Skeletal muscle satellite cell (primary cell): Measurements from ENCODE around the gene BMPR1B. TPM values are rescaled to one million over a fixed set of nuclear protein-coding genes. Genes with fewer than 3 reads are reported as not detected.

Source experiments
- H3K27me3 ChIP-seq: 2 replicates; pipeline ENCODE4 v1.7.0; 2013; ENCODE audit warnings: low read length; ENCODE audit not compliant: control insufficient read depth, insufficient read depth
- H3K36me3 ChIP-seq: 2 replicates; pipeline ENCODE4 v1.7.0; 2013; ENCODE audit warnings: mild to moderate bottlenecking, control low read depth, low read length; ENCODE audit not compliant: insufficient read depth
- H3K4me1 ChIP-seq: 2 replicates; pipeline ENCODE4 v1.7.0; 2013; ENCODE audit warnings: low read length; ENCODE audit not compliant: control insufficient read depth, insufficient read depth
- H3K4me2 ChIP-seq: 2 replicates; pipeline ENCODE4 v1.7.0; 2013; ENCODE audit warnings: mild to moderate bottlenecking, low read length
- H3K4me3 ChIP-seq: 2 replicates; pipeline ENCODE4 v1.7.0; 2013; ENCODE audit warnings: low read length
- H3K9ac ChIP-seq: 2 replicates; pipeline ENCODE4 v1.7.0; 2013; ENCODE audit warnings: mild to moderate bottlenecking, low read depth, low read length, moderate library complexity
- H3K9me3 ChIP-seq: replicated peaks from 2 replicates; pipeline ENCODE4 v1.7.0; 2013; ENCODE audit warnings: mild to moderate bottlenecking, control low read depth, low read length
- total RNA-seq: library from RNA; depleted of rRNA; stranded (reverse); fragments of >200 nt; gene quantifications from 2 replicates; pipeline ENCODE4 v1.2.3, GENCODE V29; 2012; rRNA removed

Gene BMPR1B
- total RNA-seq: 4.3 and 8.3 TPM in 2 replicates

GRCh38 chr4:94757192-94758140 is at the start of gene BMPR1B:
BMPR1B (plus strand) TSS chr4:94757955; CDS start chr4:95104425, 346,470 bp downstream.
- Histone ChIP-seq H3K27me3 (peaks cover 3% of the 10 kb centered on the region), H3K9ac (peak within 1 kb of the TSS; percentile 82), H3K4me3 (peak within 1 kb of the TSS; percentile 80), H3K4me2 (peak within 1 kb of the TSS; percentile 94), H3K9me3 (no peaks in the 10 kb centered on the region), H3K36me3 (no peaks in the 10 kb centered on the region), H3K4me1 (peaks cover 10% of the 10 kb centered on the region)

DNA sequence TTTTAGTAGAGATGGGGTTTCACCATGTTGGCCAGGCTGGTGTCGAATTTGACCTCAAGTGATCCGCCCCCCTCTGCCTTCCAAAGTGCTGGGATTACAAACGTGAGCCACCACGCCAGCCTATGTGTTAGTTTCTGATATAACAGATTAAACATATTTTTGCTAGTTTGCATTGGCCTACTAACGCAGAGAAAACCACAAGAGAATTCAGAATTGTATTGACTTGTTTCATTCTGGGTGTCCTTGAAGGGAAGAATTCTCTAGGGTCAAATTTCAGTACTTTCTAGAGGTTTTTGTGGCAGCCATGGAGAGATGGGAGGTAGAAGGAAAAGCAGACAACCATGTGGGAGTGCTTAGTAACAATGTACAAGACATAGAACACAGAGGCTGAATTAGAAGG is 46.1 kb upstream of the BMPR1B start:
- Histone ChIP-seq H3K9ac (no peak overlapping the region), H3K27me3 (no peaks in the 10 kb centered on the region), H3K4me3 (no peak overlapping the region), H3K36me3 (no peaks in the 10 kb centered on the region), H3K9me3 (no peaks in the 10 kb centered on the region), H3K4me2 (no peak overlapping the region), H3K4me1 (peaks cover 11% of the 10 kb centered on the region)

DNA sequence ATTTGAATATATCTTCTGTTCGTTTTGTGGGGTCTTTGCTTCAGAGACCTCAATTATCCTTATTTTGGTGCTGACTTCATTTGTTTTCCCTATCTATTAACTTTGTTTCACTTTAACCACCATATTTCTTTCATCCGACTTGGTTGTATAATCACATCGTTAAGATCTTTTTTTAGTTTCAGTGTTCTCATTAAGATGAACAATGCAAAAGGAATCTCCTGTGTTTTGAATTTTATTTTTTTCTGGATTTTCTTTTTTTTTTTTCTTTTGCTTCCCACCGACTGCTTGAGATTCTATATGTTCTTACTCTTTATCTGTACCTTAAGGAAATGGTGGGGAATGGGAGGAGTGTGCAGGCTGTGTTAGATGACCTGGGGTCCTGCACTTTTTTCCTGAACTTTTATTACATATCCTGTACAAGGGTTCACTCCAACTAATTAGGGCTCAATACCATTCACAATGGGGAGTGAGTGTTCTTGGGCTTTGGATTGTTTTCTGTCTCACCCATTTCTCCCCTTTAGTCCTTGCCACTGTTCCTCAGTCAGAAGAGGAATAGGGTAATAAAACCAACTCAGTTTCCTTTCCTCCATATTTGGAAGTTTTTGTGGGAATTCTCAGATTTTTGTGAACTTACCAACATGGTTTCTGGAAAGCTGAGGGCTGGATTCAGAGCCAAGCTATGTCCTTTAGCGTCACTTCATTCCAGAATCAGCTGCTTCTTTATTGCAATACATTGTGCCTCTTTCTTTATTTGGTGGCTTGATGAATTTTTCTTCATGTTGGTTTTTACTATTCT is 43.2 kb upstream of the BMPR1B start:
- H3K36me3 ChIP-seq: no peaks in the 10 kb centered on the region
- H3K4me3 ChIP-seq: no peak overlapping the region
- no peaks in the 10 kb centered on the region for H3K27me3 ChIP-seq
- H3K9ac ChIP-seq: peak overlapping the region; percentile 65
- H3K4me2 ChIP-seq: peak overlapping the region; percentile 66
- H3K9me3 ChIP-seq: no peaks in the 10 kb centered on the region
- H3K4me1 ChIP-seq: peaks cover 11% of the 10 kb centered on the region

DNA sequence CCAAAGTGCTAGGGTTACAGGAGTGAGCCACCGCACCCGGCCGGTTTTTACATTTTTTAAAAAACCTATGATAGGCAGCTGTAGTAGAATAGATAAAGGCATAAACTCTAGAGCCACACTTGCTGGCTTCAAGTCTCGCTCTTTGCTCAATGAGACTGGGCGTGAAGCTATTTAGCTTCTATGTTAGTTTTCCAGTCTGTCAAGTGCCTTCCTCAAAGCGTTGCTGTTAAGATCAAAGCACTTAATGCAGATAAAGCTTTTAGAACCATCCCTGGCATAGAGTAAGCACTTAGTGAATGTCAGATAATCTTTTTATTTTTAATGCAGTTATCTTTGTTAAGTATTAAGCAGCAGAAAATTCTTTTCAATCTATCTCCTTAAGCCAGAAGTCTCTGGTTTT is 42.0 kb upstream of the BMPR1B start:
- Histone ChIP-seq H3K9ac (no peak overlapping the region), H3K4me1 (peaks cover 11% of the 10 kb centered on the region), H3K4me2 (no peak overlapping the region), H3K36me3 (no peaks in the 10 kb centered on the region), H3K9me3 (no peaks in the 10 kb centered on the region), H3K4me3 (no peak overlapping the region), H3K27me3 (no peaks in the 10 kb centered on the region)

- H3K9me3 ChIP-seq: no peaks in the 10 kb centered on the region
- no peaks in the 10 kb centered on the region for H3K27me3 ChIP-seq
- no peak overlapping the region for H3K4me3 ChIP-seq
- no peak overlapping the region for H3K4me2 ChIP-seq
- H3K9ac ChIP-seq: no peak overlapping the region
- no peaks in the 10 kb centered on the region for H3K36me3 ChIP-seq
- H3K4me1 ChIP-seq: no peaks in the 10 kb centered on the region
Observed at GRCh38 chr4:94721310-94721709, 36.4 kb upstream of the BMPR1B start.

- H3K9ac ChIP-seq: no peak overlapping the region
- no peaks in the 10 kb centered on the region for H3K4me1 ChIP-seq
- H3K9me3 ChIP-seq: no peaks in the 10 kb centered on the region
- no peaks in the 10 kb centered on the region for H3K27me3 ChIP-seq
- no peak overlapping the region for H3K4me2 ChIP-seq
- H3K36me3 ChIP-seq: no peaks in the 10 kb centered on the region
- H3K4me3 ChIP-seq: no peak overlapping the region
Observed at GRCh38 chr4:94722270-94722669, 35.5 kb upstream of the BMPR1B start.

- Histone ChIP-seq H3K27me3 (no peaks in the 10 kb centered on the region), H3K9ac (no peak overlapping the region), H3K4me1 (no peaks in the 10 kb centered on the region), H3K9me3 (no peaks in the 10 kb centered on the region), H3K4me3 (no peak overlapping the region), H3K4me2 (no peak overlapping the region), H3K36me3 (no peaks in the 10 kb centered on the region)
Observed at GRCh38 chr4:94722748-94723147, 35.0 kb upstream of the BMPR1B start.

DNA sequence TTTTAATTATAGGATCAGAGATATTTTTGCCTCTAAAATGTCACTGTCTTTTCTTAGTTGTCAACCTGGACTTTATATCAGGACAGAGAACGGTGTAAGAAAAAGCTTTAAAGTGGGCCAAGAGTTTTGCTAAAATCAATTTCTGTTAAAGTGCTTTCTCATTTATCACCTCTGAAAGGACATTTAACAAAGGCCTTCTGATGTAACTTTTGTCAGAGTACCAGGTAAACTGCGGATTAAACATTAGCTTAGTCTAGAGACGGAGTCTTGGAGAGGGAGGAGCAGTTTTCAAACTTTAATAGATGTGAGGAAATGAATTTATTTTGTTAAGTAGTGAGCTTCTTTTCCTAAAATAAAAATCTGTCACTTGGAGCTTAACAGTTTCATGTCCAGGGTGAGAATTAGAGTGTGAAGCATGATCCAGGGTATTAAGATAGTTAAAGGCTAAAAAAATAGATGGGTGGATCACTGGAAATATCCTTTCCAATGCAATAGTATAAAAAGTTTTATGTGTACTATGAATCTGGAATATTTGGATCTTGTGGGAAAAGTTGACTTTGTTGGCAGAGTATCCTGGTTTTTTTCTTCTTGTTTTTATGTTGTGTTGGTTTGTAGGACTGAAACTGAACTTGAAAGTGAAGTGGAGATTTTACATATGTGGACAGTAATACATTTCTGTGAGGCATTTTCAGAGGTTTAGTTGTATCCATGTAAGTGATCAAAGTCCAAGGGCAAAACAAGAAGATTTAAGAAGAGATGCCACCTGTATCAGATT is 33.6 kb upstream of the BMPR1B start:
- Histone ChIP-seq H3K9ac (no peak overlapping the region), H3K27me3 (no peaks in the 10 kb centered on the region)

GRCh38 chr4:94726524-94727123 is 31.1 kb upstream of the BMPR1B start:
- Histone ChIP-seq H3K36me3 (no peaks in the 10 kb centered on the region), H3K9ac (no peak overlapping the region), H3K9me3 (no peaks in the 10 kb centered on the region), H3K4me3 (no peak overlapping the region), H3K4me2 (no peak overlapping the region), H3K27me3 (no peaks in the 10 kb centered on the region), H3K4me1 (no peaks in the 10 kb centered on the region)

More for the DNA sequence above, 33.6 kb upstream of the BMPR1B start:
- no peaks in the 10 kb centered on the region for H3K9me3 ChIP-seq
- H3K4me2 ChIP-seq: no peak overlapping the region
- no peaks in the 10 kb centered on the region for H3K36me3 ChIP-seq
- H3K4me3 ChIP-seq: no peak overlapping the region
- no peaks in the 10 kb centered on the region for H3K4me1 ChIP-seq

DNA sequence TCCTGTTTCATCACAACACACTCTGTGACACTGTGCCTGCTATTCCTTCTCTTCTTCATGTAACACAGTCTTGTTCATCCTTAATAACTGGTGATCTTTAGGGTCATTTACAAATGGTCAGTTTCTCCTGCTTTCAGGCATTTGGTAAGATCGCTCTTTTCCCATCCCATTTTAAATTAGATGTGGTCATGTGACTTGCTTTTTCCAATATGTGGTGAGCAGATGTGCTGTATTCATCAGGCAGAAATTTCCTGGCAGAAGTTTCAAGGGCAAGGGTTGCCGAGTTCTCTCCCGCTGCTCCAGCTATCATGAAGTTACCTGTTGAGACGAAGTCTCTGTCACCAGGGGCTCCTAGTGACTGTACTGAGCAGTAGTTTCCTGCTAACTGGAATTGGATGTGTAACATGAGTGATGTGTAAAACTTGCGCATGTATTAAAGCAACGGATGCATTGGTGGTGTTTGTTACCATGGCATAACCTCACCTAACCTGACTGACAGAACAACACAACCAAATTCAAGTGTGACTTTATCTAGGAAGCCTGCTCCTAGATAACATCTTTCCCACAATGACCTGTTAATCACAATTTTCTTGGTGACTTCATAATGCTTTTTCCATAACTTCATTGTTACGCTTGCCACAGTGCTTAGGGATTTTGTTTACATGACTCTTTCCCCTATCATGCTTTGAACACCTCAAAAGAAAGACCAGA is 29.5 kb upstream of the BMPR1B start:
- H3K4me3 ChIP-seq: no peak overlapping the region
- no peaks in the 10 kb centered on the region for H3K27me3 ChIP-seq
- H3K36me3 ChIP-seq: no peaks in the 10 kb centered on the region
- H3K4me2 ChIP-seq: no peak overlapping the region
- no peaks in the 10 kb centered on the region for H3K4me1 ChIP-seq
- no peak overlapping the region for H3K9ac ChIP-seq
- no peaks in the 10 kb centered on the region for H3K9me3 ChIP-seq
